GM19023 (cell line): ENCODE results near the gene CTIF.

Experiments
- ATAC-seq: cut with Tn5 transposase; IDR thresholded peaks from one replicate; pipeline ENCODE4 v1.9.1; 2021; ENCODE audit warnings: mild to moderate bottlenecking, moderate library complexity; ENCODE audit not compliant: unreplicated experiment

CTIF gene

DNA sequence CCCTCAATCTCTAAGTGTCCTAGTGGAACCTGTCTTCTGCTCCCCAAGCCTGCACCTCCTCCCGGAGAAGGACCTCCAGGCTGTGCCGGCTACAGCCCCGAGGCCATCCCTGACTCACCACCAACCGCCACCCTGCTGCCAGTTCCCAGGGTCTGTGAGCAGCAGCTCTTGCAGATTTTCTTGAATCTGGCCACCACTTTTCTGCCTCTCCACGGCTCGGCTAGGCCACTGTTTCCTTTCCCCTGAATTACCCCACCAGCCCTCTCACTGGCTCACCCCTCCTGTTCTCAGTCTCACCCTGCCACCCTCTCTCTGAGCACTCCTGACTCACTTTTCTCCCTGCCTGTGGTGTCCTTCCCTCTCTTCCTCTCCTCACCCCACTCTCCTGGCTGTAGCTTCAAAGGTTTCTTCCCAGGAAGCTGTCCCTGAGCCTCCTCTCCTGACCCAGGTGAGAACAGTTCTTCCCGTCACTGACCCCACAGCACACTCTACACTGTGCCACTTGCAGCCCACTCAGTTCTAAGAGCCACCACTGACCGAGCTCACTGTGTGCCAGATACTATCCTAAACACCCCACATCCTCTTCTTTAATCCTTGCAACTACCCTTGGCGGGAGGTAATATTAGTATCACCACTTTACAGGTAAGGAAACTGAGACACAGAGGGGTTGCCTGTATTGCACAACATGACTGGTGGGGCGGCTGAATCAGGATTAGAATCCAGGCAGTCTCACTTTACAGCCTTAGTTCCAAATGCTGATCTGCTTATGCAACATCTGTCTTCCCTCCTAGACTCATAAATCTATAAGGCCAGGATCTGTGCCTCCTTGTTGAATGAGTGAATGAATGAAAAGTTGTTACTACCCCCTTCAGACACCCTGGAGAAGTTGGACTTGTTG, 300.3 kb downstream of the CTIF start:
- ATAC-seq, result no peak

DNA sequence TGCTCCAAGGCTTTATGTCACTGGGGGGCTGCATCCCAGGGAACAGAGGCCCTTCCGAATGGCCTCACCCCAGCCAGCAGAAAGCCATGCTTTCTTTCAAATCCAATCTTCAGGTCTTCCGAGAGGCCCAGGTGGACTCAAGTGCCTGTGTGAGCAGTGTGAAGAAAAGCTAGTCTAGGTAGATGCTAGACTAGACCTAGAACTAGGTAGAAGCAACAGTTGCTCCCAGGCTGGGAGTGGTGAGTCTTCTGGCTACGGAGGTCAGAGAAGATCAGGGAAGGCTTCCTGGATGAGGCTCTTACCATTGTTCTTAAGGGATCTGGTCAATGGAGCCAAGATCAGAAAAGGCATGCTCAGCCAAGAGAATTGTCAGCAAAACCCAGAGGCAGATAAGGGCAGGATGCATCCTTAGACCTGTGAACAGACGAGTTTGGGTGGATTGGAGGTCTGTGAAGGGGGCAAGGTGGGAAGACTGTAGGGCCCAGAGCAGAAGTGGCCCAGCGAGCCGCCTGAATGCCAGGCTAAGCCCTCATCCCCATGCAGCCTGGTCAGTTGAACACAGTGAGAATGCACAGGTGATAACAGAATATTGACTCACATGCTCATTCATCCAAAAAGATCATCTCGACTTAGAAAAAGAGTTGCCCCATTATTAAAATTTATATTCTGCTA, 301.1 kb downstream of the CTIF start:
- no peak for ATAC-seq

DNA sequence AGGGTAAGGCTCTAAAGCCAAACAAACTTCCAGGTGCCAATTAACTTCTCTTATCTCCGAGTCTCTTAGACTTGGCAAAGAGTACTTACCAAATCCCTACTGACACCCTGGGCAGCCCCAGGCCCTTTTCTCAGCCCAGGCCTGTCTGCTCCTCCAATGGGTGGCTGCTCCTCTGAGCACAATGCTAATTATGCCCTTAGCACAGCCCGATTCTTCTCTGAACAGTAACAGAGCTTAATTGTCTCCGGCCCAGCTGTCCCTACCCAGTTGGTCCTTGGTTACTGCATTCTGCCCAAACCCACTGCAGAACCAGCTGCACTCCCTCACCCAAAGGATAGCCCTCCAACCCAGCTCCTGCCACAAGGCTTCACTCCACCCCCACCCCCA, 301.7 kb downstream of the CTIF start:
- no peak for ATAC-seq

DNA sequence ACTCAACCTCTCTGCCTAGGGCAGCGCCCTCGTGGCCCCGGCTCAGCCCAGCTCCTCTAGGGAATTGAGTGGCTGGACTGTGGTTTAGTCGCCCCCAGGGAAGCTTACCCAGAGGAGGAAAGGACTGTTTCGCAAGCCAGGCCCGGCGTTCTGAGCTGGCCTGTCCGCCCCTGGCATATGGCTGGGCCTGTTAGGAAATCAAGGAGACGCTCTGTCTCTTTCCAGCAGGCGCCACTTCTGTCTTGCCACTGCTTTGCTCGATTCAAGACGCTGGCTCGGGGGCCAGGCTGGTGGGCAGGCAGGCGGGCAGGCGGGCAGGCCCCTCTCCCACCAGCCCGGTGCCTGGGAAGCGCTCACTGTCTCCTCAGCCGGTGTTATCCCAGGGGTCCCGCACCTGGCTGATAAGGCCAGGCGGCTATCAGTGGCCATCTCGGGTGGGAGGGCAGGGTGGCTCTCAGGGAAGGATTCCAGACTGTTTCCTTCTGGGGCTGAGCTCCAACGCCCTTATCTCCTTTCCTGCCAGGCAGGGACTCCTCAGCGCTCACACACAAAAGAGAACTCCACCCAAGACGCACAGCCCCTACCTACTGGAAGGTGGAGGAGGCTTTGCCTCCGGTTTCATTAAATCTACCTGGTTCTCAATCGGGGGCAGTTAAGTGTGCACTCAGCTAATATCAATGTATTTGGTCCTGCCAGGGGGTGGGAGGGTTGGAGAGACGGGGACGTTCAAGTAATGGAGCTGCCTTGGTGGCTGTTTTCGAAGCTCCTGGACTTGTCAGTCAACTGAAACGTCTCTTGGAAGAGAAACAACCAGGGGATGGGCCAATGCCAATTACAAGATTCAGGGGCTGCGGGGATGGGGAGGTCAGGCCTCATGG, 302.8 kb downstream of the CTIF start:
- ATAC-seq, result no peak

DNA sequence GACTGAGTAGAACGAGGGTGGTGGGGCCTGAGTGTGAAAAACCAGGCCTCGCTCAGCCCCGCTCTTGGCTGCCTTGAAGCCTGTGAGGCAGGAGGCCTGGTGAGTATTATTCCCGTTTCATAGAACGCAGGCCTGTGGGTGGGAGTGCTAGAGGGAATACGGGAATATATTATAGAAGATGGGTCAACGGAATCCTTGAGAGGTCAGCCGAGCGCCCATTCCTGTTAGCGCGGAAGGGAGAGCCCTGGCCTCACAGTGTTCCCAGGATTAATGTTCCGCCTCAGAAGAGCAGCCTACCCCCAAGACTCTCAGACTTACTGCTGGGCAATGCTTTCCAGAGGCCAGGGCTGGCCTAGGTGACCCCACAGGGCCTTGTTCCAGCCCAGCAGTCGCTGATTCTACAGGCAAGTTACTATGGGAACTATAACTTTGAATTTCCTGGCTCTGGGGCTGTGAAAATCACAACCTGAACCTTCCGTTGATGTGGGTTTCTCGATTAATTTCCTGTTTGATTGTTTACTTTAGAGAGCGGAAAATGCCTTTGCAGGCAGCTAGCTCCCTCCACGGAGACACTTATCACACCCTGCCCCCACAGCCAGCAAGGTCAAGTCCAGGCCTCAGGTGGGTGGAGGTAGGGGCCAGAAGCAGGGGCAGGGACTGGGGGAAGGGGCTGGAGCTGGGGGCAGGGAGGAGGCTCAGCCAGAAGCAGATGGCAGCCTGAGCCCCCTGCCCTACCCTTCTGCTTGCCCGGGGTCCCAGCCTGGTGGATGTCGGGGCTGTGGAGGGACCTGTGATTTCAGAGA, 303.6 kb downstream of the CTIF start:
- ATAC-seq, result no peak

DNA sequence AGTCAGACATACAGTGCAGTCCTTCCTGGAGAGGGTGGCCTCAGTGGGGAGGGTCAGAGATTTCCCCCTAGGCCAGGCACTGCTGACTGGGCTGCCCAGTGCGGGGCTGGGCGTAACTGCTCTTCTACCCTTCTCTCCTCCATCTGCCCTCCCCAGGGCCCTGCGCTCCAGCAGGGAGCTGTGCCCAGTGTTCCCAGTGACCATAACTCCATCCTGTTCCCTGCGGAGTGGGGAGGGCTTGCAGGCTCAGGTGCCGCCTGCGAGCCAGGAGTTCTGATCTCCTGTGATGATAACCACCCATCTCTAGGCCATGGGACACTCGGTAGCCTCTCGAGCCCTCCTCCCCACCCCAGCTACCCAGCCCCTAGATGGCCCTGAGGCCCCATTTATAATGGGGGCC, 304.3 kb downstream of the CTIF start:
- ATAC-seq, result no peak

DNA sequence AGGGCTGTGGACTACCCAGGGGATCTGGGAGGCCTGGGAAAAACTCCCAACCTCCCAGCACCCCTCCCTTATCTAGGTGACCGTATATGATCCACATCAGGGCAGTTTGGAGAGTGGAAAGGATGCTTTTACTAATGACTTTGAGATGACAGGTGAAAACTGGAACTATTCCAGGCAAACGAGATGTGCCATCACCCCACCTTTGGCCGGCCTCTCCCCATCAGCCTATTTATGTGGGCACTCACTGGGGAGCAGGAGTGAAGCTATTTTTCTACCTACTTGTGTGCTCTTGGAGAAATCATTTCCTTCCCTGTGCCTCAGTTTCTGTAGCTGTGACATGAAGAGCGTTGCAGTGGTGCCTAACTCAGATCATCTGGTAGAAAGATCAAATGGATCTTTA, 304.8 kb downstream of the CTIF start:
- ATAC-seq, result no peak

DNA sequence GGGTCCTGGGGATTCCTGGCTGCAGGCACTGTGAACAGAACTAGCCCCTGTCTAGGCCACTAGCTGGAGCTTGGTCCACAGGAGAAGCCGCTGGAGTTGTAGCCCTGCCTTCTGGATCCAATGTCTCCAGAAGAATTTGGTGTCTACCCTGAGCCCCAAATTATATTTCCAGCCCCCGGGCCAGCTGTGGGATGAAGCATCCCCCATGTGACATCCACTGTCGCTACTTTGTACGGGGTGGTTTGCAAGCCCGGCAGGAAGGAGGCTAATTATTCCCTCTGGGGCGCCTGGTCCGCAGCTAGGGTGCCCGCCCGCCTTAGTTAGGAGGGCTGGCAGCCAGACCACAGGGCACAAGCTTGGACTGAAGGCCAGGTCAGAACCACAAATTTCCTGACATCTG, 305.4 kb downstream of the CTIF start:
- ATAC-seq, result no peak

DNA sequence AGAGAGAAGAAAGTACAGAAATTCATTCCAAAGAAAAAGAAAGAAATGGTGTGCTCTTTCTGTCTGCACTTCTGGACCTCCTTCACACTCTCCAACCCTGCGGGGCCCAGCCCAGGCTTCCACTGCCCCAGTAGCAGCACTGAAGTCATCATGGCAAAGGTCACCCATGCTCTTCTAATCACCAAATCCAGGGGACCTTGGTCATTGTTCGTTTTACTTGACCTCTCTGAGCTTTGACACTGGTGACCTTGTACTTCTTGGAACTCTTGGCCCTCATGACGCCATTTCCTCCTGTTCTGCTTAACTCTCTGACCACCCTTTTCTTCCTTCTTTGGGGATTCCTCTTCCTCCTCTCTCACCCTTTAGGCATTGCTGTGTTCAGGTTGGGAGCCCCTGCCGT, 306.3 kb downstream of the CTIF start:
- no peak for ATAC-seq

DNA sequence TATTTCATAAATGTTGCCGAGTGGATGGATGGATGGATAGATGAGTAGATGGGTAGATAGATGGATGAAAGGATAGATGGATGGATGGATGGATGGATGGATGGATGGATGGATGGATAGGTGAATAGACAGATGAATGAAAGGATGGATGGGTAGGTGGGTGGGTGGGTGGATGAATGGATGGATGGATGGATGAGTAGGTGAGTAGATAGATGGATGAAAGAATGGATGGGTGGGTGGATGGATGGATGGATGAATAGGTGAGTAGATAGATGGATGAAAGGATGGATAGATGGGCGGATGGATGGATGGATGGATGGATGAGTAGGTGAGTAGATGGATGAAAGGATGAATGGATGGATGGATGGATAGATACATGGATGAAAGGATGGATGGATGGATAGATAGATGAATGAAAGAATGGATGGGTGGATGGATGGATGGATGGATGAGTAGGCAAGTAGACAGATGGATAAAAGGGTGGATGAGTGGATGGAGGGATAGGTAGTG, 307.6 kb downstream of the CTIF start:
- ATAC-seq, result no peak

DNA sequence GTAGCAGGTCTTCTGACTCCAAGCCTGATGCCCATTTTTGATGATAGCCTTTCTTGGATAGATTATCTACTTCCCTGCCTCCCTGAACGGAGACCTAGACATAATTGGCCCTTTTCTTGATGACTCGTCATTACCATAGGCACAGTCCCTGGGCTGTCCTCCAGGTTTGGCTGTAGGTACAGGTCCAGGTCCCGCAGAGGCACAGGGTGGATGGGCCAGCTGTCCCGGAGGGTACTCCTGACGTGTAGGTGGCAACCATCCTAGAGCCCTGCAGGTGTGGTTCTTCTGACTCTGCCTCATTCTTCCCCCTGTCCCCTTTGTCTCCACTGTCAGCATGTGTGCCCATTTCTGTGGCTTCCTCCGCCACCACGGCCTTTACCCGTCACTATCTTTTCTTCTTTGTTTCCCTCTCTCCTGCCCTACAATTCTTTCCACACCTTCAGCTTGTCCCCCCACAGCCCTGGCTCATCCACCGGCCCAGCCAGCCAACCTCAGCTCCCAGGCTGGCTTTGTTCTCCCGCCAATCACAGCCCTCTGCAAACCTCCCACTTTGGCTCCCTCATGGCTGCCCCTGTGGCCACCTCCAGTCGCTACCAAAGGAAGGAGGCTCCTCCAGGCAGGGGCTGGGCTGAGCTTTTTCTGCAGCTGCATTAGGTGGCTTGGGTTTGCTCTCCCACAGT, 309.1 kb downstream of the CTIF start:
- no peak for ATAC-seq

DNA sequence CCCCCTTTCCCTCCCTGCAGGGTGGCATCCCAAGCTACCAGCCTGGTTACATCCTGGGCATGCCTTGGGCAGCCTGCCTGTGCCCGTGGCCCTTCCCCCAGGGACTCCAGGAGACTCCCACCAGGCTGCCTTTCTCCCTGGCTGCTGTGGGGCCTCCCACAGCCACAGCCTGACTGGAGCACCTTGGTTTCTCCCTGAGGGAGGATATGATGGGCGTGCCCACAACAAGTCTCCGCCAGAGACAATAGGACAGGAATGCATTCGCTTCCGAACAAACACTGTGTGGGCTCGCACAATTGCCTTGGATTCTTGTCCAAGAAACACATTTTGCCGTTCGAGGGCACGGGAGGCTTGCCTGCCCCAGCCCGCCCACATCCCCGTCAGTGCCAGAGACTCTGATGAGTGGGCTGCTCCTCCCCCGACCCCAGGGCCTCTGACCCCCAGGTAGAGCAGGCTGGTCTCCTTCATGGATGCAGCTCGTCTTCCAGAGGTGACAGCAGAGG, 309.9 kb downstream of the CTIF start:
- ATAC-seq, result no peak

DNA sequence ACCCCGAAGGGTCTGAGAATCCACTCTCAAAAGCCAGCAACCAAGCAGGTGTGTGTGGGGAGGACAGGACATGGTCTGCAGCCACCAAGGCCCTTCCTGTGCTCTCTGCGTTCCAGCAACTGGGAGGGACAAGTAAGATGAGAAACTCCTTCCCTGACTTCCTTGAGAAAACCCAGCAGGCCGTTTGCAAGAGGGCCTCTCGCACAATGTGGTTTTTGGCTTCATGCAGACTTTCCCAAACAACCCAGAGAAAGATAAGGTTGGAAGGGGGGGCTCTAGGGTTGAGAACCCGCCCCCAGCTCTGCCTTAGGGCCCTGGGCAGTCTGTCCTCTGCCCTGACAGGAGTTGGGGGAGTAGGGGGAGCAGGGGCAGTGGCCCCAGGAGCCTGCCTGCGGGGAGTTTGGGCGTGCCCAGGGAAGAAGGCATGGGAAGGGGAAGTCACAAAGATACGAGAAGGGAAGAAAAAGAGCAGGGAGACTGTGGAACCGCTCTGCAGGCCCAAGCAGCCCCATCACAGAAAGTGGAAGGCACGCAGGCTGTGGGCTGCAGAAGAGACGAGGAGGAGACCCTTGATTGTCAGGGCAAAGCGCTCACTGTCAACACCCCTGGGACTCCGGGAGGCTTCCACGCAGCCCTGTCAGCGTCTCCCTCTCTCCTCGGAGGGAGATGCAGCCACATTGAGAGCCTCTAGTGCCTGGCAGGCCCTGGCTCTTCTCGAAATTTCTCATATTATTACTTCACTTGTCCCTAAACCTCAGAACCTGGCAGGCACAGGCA, 312.2 kb downstream of the CTIF start:
- no peak for ATAC-seq

DNA sequence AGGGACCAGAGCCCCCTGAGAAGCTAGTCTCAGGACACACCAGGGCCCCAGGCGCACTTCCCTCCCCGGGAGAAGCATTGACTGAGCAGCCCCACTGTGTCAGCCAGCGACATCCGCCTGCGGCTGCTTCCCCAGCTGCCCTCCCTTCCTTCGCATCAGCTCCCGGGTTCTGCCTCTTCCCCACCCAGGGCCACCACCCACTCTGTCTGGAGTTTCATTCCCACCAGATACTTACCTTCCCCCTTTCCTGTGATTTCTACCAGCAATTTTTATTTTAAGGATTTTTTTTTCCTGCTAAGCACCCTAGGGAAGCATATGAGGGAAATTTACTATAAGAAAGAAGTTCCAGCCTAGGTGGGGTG, 312.7 kb downstream of the CTIF start:
- no peak for ATAC-seq

DNA sequence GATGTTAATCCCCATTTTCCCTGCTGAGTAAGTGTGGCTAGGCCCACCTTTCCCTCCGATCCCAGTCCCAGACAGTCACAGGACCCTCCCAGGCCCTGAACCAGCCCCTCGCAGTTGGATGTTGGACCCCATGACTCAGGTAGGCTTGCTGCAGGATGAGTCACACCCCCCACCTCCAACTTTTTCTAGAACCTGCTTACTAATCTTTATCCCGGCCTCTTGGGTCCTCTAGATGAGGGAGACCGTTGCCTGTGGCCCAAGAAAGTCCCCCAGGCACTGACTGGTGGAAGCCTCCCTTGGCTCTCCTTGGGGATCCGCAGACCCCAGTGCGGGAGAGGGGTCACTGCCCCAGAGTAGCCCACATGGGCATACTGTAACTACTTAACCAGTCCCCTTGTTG, 313.5 kb downstream of the CTIF start:
- ATAC-seq, result no peak

DNA sequence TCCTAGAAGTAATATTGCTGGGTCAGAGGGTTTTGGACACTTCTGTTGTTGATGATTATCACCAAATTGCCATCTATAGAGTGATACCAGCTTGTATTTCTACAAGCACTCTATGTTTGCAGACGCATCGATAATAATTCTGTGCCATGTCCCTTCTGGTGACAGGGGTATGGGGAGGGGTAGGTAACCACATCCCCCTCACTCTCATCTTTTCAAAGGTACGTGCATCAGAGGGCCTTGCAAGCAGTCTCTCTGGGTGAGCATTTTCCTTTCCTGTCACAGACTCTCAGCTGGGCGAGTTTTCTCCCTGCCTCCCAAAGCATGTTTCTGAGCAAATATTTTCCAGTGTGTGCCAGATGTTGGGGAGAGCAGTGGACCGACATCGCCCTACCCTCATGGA, 314.0 kb downstream of the CTIF start:
- no peak for ATAC-seq

DNA sequence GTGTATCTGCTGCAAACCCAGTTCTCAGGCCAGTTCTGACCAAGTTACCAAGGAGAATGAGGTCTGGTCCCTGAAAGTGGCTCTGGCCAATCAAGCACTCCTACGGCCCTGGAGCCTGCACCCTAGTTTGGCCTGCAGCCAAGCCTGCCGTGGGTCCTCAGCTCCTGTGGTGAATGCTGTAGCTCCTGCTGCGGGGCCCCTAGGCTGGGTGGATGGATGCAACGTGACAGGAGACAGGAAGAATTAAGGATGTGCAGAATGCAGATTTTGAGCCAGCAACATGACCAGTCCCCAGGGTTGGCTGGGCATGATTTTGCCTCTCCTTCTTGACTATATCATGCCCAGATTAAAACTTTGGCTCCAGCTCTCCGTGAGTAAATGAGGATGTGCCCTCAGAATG, 314.8 kb downstream of the CTIF start:
- ATAC-seq, result no peak

DNA sequence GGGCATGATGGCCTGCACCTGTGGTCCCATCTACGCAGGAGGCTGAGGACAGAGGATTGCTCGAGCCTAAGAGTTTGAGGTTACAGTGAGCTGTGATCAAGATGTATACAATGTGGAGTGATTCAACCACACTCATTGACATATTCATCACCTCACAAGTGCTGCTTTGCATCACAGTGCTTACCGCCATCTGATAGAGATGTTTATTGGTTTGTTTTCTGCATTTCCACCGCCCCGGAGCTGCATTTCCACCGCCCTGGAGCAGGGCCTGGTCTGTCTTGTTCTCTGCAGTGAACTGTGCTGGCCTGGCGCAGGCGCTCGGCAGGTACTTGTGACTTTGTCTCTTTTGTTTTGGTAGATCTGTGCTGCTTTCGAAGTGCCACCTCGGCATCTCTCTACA, 315.9 kb downstream of the CTIF start:
- no peak for ATAC-seq
